H1 (cell line): ENCODE results near the gene WDR59.

Source experiments
- ASH2L ChIP-seq: fragments of 200-600, 300-600 bp; sonication (generic); IDR thresholded peaks from one replicate; pipeline ENCODE4 v1.7.1; 2017; ENCODE audit warnings: low read length
- CEBPB ChIP-seq: IDR thresholded peaks from 2 replicates; pipeline ENCODE4 v1.6.1; 2012; ENCODE audit warnings: low read depth, low read length
- CHD2 ChIP-seq: IDR thresholded peaks from 2 replicates; pipeline ENCODE4 v1.6.1; 2012; ENCODE audit warnings: low read length, improper control_type of control experiment
- CTCF ChIP-seq, 3 experiments: IDR thresholded peaks; 1 replicate in 2 of 3; 2 replicates in 1 of 3; pipeline versions ENCODE4 v1.5.1 to v1.6.1; 2011; ENCODE audit warnings: low read length in 3 of 3, mild to moderate bottlenecking in 3 of 3, inconsistent platforms in 2 of 3, low read depth in 1 of 3, moderate library complexity in 1 of 3; ENCODE audit not compliant: insufficient read depth in 1 of 3; ENCODE audit errors: control extremely low read depth in 1 of 3
- EP300 ChIP-seq, 2 experiments: IDR thresholded peaks; 1 replicate in 1 of 2; 2 replicates in 1 of 2; pipeline ENCODE4 v1.6.1; 2011 to 2012; ENCODE audit warnings: low read depth in 2 of 2, low read length in 2 of 2, mild to moderate bottlenecking in 2 of 2, borderline replicate concordance in 1 of 2, inconsistent platforms in 1 of 2, moderate library complexity in 1 of 2
- EZH2 ChIP-seq: fragments of 200-600 bp; sonication (generic); IDR thresholded peaks from 2 replicates; pipeline ENCODE4 v1.7.1; 2012; ENCODE audit warnings: low read depth, mild to moderate bottlenecking, moderate library complexity, low read length, inconsistent platforms; ENCODE audit not compliant: severe bottlenecking
- GABPA ChIP-seq: IDR thresholded peaks from 2 replicates; pipeline ENCODE4 v1.6.1; 2011; ENCODE audit warnings: mild to moderate bottlenecking, low read length, moderate library complexity, borderline replicate concordance; ENCODE audit not compliant: insufficient read depth
- POLR2AphosphoS5 ChIP-seq: IDR thresholded peaks from 2 replicates; pipeline ENCODE4 v1.6.1; 2011; ENCODE audit warnings: low read depth, low read length
- TF ChIP-seq, protein P1 (sequence below): IDR thresholded peaks from 2 replicates; pipeline ENCODE4 v1.6.1; 2011; ENCODE audit warnings: low read length, improper control_type of control experiment

DNA sequence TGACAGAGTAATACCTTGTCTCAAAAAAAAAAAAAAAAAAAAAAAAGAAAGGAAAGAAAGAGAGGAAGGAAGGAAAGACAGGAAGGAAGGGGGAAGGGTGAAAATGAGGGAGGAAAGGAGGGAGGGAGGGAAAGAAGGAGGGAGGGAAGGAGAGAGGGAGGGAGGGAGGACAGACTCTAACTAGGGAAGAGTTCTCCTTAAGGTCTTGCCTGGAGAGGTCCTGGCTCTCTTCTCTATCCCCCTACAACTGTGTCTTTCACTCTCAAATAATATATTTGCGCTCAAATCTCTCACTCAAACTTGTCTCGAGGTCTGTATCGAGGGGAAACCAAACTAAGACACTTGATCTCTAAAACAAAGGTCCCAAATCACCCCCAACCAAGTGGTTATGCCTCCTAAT, 35.6 kb downstream of the WDR59 start:
- TF ChIP-seq GABPA (no peak), ASH2L (no peak), EP300 (IDR thresholded peaks at IDR 0.05; ENCODE audit: borderline replicate concordance in 1 of 2, low read depth in 2 of 2, low read length in 2 of 2) (no peak), EZH2 (no peak), POLR2AphosphoS5 (no peak), CTCF (IDR thresholded peaks at IDR 0.05; ENCODE audit: control extremely low read depth in 1 of 3, insufficient read depth in 1 of 3, low read depth in 1 of 3, low read length in 3 of 3) (no peak), CEBPB (no peak), CHD2 (no peak)
- TF ChIP-seq, protein P1, sequence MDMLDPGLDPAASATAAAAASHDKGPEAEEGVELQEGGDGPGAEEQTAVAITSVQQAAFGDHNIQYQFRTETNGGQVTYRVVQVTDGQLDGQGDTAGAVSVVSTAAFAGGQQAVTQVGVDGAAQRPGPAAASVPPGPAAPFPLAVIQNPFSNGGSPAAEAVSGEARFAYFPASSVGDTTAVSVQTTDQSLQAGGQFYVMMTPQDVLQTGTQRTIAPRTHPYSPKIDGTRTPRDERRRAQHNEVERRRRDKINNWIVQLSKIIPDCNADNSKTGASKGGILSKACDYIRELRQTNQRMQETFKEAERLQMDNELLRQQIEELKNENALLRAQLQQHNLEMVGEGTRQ = no peak
